HG03039 (cell line): ENCODE data around the gene PGAP2.
"Not testable (repeated sequence)": the region's sequence is repeated elsewhere in the genome, so short reads cannot be mapped to it uniquely, and the experiment has no call there.

ENCODE experiments used
- ATAC-seq: cut with Tn5 transposase; IDR thresholded peaks from one replicate; pipeline ENCODE4 v1.9.1; 2021; ENCODE audit warnings: mild to moderate bottlenecking, moderate library complexity; ENCODE audit not compliant: unreplicated experiment

The PGAP2 gene

DNA sequence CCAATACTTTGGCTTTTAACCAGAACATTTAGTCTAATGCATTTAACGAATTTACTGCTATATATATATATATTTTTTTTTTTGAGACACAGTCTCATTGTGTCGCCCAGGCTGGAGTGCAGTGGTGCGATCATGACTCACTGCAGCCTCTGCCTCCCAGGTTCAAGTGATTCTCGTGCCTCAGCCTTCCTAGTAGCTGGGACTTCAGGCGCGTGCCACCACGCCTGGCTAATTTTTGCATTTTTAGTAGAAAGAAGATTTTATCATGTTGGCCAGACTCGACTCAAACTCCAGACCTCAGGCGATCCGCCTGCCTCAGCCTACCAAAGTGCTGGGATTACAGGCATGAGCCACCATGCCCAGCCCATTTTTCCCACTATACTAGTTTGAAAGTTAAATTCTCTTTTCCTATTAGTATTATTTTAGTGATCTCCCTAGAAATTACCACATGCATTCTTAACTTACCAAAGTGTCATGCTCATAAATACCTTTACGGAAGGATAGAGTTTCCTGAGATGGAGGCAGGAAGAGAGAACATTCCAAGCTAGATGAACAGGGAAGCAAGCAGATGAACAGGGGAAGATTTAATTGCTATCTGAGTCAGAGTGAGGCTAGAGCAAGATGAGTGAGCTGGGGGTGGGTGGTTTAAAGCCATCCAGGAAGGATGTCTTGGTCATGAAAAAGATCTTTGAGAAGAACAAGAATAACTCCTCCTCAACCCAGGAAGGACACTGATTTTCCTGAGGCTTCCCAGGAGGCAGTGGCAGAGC is 4.4 kb upstream of the PGAP2 start:
- no peak for ATAC-seq

GRCh38 chr11:3808861-3809623 is 682 bp downstream of the PGAP2 start:
- ATAC-seq: peak; percentile 60

DNA sequence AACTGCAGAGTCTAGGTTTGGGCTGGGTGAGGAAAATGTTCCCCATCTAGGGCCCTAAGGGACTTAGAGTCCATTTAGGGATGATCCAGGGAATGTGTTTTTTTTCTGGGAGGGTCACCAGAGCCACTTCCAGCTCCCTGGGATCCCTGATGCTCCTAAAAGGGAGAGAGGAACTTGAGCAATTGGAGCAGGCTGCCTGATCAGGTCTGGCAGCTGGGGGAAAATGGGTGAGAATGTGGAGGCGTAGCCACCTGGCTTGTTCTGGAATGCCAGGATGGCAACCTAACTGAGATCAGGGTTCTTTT is 1.2 kb downstream of the PGAP2 start:
- ATAC-seq: no peak

DNA sequence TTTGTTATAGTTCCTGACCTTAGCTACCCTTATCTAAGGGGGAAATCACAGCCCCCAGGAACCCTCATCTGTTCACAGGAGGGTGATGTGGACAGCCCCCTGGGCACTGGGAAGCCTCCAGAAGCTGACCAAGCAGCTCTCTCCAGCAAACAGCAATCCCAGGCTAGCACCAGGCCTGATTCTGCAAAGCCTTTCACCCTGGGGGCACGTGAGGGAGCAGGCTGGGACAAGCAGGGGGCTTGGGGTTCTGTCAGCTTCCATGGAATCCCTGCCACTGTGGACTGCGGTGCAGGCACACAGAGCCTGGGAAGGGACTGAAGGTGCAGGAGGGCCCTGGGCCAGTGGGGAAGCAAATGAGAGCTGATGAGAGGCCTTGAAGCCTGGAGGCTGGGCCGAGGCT is 2.1 kb downstream of the PGAP2 start:
- ATAC-seq: no peak

DNA sequence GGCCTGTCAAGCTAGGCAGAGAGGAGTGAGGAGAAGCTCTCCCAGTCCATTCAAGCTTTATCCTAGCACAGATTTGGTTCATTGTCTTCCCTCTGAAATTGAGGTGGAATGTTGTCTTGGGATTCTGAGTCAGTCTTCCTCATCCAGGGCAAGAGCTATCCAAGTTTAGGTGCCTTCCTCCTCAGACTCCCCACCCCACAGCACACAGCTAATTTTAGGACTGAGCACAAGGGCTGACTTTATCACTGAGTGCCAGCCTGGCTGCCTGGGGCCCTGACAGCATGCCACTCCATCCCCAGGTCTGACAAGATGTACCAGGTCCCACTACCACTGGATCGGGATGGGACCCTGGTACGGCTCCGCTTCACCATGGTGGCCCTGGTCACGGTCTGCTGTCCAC is 2.6 kb downstream of the PGAP2 start:
- ATAC-seq: no peak

DNA sequence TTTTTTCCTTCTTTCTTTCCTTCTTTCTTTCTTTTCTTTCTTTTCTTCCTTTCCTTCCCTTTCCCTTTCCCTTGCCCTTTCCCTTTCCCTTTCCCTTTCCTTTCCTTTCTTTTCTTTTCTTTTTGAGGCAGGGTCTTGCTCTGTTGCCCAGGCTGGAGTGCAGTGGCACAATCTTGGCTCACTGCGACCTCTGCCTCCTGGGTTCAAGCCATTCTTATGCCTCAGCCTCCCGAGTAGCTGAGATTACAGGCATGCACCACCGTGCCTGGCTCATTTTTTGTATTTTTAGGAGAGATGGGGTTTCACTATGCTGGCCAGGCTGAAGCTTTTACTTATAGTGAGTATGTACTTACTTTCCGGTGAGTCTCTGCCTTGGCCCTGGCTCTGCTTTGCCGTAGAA is 6.5 kb downstream of the PGAP2 start:
- ATAC-seq: not testable (repeated sequence)

- ATAC-seq: no peak
Measured at GRCh38 chr11:3815845-3816244, 7.5 kb downstream of the PGAP2 start.

GRCh38 chr11:3816673-3817072 is 8.3 kb downstream of the PGAP2 start:
- ATAC-seq: no peak

DNA sequence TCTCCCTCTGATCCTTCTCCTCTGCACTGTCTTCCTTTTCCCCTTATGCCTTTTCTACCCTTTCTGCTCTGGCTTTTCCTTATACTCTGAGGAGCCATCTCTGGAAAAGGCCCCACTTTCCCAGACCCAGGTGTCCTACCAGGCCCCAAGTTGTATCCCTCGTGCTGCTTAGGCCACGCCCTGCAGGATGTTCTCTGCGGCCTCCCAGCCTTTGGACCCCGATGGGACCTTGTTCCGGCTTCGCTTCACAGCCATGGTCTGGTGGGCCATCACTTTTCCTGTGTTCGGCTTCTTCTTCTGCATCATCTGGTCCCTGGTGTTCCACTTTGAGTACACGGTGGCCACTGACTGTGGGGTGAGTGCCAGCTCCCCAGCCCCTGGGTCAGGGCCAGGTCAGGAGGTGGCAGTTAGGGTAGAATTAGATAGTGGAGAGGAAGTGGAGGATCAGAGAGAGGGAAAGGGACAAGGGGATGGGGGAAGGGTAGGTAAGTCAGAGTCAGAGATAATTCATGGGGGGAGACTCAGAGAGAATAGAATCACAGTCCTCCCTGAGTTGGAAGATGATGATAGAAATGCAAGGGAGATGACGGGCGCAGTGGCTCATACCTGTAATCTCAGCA is 8.9 kb downstream of the PGAP2 start:
- ATAC-seq: no peak

- no peak for ATAC-seq
Measured at GRCh38 chr11:3820971-3821370, 12.6 kb downstream of the PGAP2 start.

GRCh38 chr11:3822312-3822711 is 14.0 kb downstream of the PGAP2 start:
- ATAC-seq: no peak

GRCh38 chr11:3823303-3823702 is 14.9 kb downstream of the PGAP2 start:
- ATAC-seq: no peak

- ATAC-seq: no peak
Measured at GRCh38 chr11:3823762-3824506, 15.6 kb downstream of the PGAP2 start.

GRCh38 chr11:3824714-3825472 is 16.5 kb downstream of the PGAP2 start:
- ATAC-seq: peak; percentile 71

GRCh38 chr11:3825473-3826154 is 17.3 kb downstream of the PGAP2 start:
- ATAC-seq: no peak

DNA sequence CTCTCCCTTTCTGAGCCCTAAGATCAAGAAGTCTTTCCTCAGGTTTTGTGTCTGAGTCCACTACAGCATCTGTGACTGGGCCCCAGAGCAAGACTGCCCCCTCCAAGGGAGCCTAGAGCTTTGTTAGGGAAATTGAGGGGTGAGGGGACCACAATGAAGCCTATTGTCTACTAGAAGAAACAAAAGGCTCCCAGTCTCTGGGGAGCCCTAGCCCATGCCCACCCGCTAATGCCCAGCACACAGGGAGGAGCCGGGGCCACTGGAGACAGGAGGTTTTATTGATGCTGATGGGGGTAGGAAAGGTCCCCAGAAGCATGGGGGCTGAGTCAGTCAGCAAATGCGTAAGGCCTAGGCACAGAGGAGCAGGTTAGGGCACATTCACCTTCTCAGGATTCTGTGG is 18.4 kb downstream of the PGAP2 start:
- ATAC-seq: no peak

DNA sequence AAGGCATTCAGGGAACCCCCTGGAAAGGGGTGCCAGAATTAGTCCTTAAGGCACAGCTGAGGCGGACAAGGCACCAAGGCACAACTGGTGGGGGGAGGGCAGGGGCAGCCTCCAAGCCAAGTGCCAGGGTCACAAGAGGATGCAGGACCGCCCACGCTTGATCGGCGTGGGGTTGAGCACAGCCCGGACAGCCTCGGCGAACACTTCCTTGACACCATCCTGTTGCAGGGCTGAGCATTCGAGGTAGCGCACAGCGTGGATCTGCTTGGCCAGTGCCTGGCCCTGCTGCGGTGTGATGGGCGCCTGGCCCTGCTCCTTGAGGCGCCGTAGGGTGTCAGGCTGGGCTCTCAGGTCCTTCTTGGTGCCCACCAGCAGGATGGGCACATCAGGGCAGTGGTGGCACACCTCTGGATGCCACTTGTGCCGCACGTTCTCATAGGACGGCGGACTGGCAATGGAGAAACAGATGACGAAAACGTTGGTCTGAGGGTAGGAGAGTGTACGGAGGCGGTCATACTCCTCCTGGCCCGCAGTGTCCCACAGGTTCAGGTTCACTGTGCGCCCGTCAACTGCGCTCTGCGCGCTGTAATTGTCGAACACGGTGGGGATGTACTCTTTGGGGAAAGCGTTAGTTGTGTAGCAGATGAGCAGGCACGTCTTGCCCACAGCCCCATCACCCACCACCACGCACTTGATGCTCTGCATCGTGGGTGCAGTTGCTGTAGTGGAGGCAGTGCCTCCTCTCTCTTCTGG is 19.2 kb downstream of the PGAP2 start:
- ATAC-seq: no peak

GRCh38 chr11:3830088-3830487 is 21.7 kb downstream of the PGAP2 start:
- no peak for ATAC-seq

DNA sequence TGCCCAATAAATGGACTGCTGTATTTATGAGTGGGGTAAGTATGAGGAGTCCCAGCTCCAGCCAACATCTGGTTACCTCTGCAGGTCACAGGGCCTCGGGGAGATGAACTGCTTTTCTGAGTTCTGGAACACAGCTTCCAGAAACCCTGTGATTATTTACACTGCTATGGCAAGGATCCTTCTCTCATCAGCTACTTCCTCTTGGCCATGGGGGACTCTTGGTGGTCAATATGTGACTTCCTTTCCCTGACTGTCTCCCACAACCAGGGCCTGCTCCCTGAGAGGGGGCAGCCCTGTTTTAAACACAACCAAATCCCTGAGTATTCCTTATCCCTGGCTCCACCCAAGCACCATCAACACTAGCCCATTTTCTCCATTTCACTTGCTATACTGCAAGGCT is 22.4 kb downstream of the PGAP2 start:
- no peak for ATAC-seq
